LNCaP clone FGC (cell line): ENCODE data around the gene PTPN21.
A peak's percentile ranks its signal among the peaks of the same experiment; 100 is the strongest.

Experiments
- DNase-seq: peaks from one replicate; pipeline ENCODE4 v3.0.0-alpha.2; 2011; ENCODE audit warnings: low read depth
- H3K4me3 ChIP-seq: 2 replicates; pipeline ENCODE4 v1.5.1; 2011; ENCODE audit warnings: mild to moderate bottlenecking, low read depth, low read length, control low read depth
- CTCF ChIP-seq: IDR thresholded peaks from 2 replicates; pipeline ENCODE4 v1.5.1; 2012; ENCODE audit warnings: mild to moderate bottlenecking; ENCODE audit not compliant: control insufficient read depth, insufficient read depth; ENCODE audit errors: extremely low read depth

The PTPN21 gene

GRCh38 chr14:88515499-88516221 is 39.1 kb downstream of the PTPN21 start:
- TF ChIP-seq CTCF, result no peak
- H3K4me3 ChIP-seq, result no peak overlapping the region
- no peak for DNase-seq

GRCh38 chr14:88507208-88507607 is 47.6 kb downstream of the PTPN21 start:
- no peak for TF ChIP-seq CTCF
- DNase-seq, result no peak
- H3K4me3 ChIP-seq, result no peak overlapping the region

GRCh38 chr14:88505621-88506020 is 49.2 kb downstream of the PTPN21 start:
- DNase-seq, result no peak
- TF ChIP-seq CTCF, result no peak
- no peak overlapping the region for H3K4me3 ChIP-seq

GRCh38 chr14:88504602-88505001 is 50.2 kb downstream of the PTPN21 start:
- TF ChIP-seq CTCF, result no peak
- DNase-seq, result no peak
- H3K4me3 ChIP-seq, result no peak overlapping the region

- H3K4me3 ChIP-seq, result no peak overlapping the region
- peak; percentile 83 for DNase-seq
- TF ChIP-seq CTCF, result no peak
Measured at GRCh38 chr14:88503754-88504406, 50.9 kb downstream of the PTPN21 start.

GRCh38 chr14:88502740-88503139 is 52.1 kb downstream of the PTPN21 start:
- TF ChIP-seq CTCF, result no peak
- no peak overlapping the region for H3K4me3 ChIP-seq
- DNase-seq, result no peak
